T47D (cell line): Measurements from ENCODE around the gene NEDD4L.

ENCODE experiments used
- DNase-seq, 2 experiments: peaks; one replicate each; pipeline versions ENCODE4 v3.0.0 to v3.0.0-alpha.2; 2011 to 2012; ENCODE audit warnings: low read depth in 1 of 2, low spot score in 1 of 2
- JUND ChIP-seq: IDR thresholded peaks from 2 replicates; pipeline ENCODE4 v1.6.1; 2012; ENCODE audit warnings: low read depth
- in situ Hi-C: cut with HindIII; loops from 2 replicates; pipeline ENCODE4 v1.10.0; 2016; ENCODE audit warnings: low sequenced_read_pairs, low pct_unique_long_range_greater_than_20kb

Gene NEDD4L

GRCh38 chr18:58230438-58231179 is 186.6 kb downstream of the NEDD4L start:
- TF ChIP-seq JUND = peak; percentile 23; the same call in 1 of the 2 replicates
- in situ Hi-C loops = no loop called here
- peak in 1 of 2 experiments; percentile 66 for DNase-seq

DNA sequence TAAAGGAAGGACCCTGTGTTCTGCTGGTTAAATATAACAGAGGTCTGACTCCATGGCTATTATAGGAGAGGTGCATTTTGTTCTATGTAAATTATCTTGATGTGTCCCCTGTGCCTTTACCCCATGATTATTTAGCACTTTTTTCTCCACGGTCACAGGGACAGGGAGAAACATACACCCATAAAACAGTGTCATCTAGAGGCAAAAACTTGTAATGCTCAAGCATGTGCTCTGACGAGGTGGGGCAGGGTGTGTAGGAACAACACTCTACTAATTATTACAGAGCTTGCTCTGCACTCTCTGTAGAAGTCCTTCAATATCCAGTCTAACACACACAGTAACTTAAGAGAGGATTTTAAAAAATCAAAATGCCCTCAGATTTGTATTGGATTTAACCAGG is 187.9 kb downstream of the NEDD4L start:
- no peak for TF ChIP-seq JUND
- in situ Hi-C loops = no loop called here

DNA sequence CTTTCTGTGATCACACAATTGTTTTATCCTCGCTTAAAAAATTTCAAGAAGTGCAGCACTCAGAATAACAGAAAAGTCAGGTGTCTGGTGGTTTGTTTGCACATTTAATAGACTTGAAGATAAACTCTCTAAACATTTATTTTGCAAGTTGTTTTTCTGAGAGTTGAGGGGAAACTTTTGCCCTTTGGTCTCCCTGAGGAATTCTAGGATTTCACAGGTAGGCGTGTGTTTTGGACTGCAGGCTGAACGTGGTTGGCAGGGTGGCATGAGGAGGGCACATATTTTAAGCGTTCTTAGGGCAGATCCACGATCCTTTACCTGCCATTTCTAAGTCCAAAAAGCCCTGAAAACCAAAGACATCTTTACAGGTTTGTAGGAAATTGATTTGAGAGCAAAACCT is 188.6 kb downstream of the NEDD4L start:
- in situ Hi-C loops = no loop called here
- peak in 1 of 2 experiments; percentile 38 for DNase-seq
- TF ChIP-seq JUND = no peak

More for the DNA sequence above, 187.9 kb downstream of the NEDD4L start:
- peak in 1 of 2 experiments; percentile 68 for DNase-seq

- TF ChIP-seq JUND = no peak
- DNase-seq = no peak
- in situ Hi-C loops = no loop called here
These were observed 190.3 kb downstream of the NEDD4L start for GRCh38 chr18:58234359-58234741.

GRCh38 chr18:58235001-58235436 is 191.0 kb downstream of the NEDD4L start:
- no peak for TF ChIP-seq JUND
- in situ Hi-C loops = no loop called here

GRCh38 chr18:58239879-58240278 is 195.9 kb downstream of the NEDD4L start:
- DNase-seq = peak in 1 of 2 experiments; percentile 10
- no peak for TF ChIP-seq JUND
- in situ Hi-C loops = no loop called here

More at GRCh38 chr18:58235001-58235436, 191.0 kb downstream of the NEDD4L start:
- peak in 1 of 2 experiments; percentile 55 for DNase-seq

GRCh38 chr18:58241026-58241679 is 197.1 kb downstream of the NEDD4L start:
- no peak for TF ChIP-seq JUND
- in situ Hi-C loops = no loop called here
- no peak for DNase-seq

- in situ Hi-C loops = no loop called here
- TF ChIP-seq JUND = no peak
- DNase-seq = no peak
These were observed 197.9 kb downstream of the NEDD4L start for GRCh38 chr18:58241877-58242276.

- no peak for DNase-seq
- no peak for TF ChIP-seq JUND
- in situ Hi-C loops = no loop called here
These were observed 198.4 kb downstream of the NEDD4L start for GRCh38 chr18:58242435-58242834.

DNA sequence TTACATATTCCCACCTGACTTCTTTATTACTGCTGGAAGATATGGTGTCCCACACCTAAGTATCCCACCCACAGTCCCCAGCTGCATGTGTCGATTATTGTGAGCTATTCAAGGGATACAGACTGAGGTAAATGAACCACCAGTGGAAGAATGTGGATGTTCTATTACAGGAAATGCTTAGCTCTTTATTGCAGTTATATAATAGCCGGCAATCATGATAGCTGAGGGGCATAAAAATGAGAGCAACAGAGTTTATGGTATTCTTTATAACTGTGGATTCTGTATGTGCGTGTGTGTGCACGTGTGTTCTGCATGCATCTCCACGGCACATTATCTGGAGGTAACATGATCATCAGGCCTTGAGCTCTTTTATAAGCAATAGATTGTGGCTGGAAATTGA is 198.9 kb downstream of the NEDD4L start:
- TF ChIP-seq JUND = no peak
- in situ Hi-C loops = no loop called here
- DNase-seq = no peak

DNA sequence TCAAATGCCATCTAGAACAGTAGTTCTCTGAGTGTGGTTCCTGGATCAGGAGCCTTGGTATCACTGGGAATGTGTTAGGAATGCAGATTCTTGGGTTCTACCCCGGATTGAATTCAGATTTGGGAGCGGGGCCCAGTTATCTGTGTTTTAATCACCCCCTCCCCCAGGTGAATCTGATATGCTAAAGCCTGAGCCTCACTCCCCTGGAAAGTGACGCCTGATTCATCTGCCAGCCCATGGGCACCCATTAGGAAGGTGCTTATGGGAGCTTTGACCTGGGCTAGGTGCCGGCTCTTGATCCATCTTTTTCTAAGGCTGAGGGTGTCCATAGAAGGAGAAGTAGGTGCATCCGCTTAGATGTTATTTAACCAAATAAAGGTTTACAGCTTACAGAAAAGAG is 199.4 kb downstream of the NEDD4L start:
- DNase-seq = no peak
- in situ Hi-C loops = no loop called here
- no peak for TF ChIP-seq JUND

GRCh38 chr18:58247363-58247834 is 203.4 kb downstream of the NEDD4L start:
- in situ Hi-C loops = no loop called here
- no peak for DNase-seq

DNA sequence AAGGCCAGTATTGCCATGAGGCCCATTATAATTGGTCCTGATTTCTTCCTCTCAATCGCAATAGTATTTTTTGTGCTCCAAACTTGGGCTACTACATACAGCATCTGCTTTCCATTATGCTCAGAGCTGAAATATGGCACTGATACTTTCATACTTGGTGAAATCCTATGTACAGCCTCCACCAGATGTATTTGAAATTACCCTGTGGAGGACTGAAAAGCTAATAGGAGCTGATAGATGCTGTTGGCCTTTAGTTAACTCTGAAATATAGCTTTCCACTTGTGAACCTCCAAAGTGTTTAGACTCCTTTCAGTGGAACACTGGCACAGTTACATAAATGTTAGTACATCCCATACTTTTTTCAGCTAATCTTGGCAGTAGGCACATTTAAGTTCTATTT is 205.7 kb downstream of the NEDD4L start:
- no peak for TF ChIP-seq JUND
- no peak for DNase-seq
- in situ Hi-C loops = no loop called here

More at GRCh38 chr18:58247363-58247834, 203.4 kb downstream of the NEDD4L start:
- TF ChIP-seq JUND = no peak
